ENCODE data around the gene TF.

TF gene

DNA sequence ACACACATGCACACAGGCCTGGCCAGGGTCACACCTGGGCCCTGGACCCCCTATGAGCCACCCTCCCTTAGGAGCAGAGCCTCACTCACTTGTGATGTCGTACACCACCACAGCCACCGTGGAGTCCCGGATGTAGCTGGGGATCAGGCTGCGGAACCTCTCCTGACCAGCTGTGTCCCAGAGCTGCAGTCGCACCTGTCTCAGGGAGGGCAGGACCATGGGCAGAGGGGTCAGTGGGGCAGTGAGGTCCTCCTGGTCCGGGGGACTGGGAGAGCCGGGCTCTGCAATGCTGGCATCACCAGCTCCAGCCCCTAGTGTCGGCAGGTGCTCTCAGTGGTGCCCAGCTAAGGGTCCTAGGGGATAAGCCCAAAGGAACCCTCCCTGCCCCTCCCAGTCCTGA lies 95.0 kb downstream of the TF start:
- in situ Hi-C loops (cut with HindIII; ENCODE audit: low pct_ligation_motif_present, low pct_unique_long_range_greater_than_20kb, low sequenced_read_pairs) = no loop called here
- DNase-seq = no peak

DNA sequence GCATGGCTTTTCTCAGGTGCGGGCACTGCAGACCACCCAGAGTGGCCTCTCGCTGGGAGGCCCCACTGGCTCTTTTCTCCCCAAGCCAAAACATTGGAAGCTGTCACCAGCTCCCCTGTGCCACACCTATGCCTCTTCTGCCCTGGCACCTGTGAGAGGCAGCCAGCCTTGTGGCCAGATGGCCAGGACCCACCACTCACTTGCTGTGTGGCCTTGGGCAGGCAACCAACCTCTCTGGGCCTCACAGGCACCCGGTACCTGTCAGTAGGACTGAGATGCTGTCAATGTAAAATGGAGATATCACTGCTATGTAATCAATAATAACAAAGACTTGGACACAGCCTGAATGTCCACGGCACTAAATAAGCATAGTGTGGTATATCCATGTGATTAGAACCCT lies 96.0 kb downstream of the TF start:
- DNase-seq = no peak
- in situ Hi-C loops (cut with HindIII; ENCODE audit: low pct_ligation_motif_present, low pct_unique_long_range_greater_than_20kb, low sequenced_read_pairs) = no loop called here

DNA sequence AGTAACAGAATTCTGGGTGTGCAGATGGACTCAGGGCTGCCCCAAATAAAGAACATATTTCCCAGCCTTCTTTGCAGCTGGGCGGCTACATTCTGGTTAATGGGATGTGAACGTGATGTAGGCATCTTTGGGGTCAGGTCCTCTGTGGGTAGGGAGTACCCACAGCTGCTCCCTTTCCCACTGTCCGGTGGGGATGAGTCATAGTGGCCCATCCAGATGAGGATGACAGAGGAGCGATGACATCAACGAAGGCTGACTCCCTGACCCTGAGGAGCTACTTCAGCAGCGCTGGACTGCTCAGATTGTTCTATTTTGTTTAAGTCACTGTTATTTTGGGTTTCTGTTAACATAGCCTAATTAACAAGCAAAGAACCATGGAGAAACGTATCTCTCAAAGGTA lies 97.4 kb downstream of the TF start:
- in situ Hi-C loops (cut with HindIII; ENCODE audit: low pct_ligation_motif_present, low pct_unique_long_range_greater_than_20kb, low sequenced_read_pairs) = no loop called here
- DNase-seq = peak; percentile 21

DNA sequence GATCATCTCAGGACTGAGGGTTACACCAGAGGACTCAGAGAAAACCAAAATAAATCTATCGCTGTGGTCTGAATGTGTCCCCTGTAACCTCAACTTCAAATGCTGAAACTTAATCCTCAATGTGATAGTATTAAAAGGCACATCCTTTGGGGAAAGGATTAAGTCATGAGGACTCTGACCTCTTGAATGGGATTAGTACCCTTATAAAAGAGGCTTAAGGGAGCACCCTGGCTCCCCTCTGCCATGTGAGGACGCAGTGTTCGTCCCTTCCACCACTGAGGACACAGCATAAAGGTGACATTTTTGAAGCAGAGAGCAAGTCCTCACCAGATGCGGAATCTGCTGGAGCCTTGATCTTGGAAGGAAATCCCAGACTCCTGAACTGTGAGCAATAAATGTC lies 98.9 kb downstream of the TF start:
- in situ Hi-C loops (cut with HindIII; ENCODE audit: low pct_ligation_motif_present, low pct_unique_long_range_greater_than_20kb, low sequenced_read_pairs) = no loop called here
- DNase-seq = no peak

All from ACHN (cell line).